ENCODE data around the gene MYO1E. TPM values are rescaled to one million over a fixed set of nuclear protein-coding genes. Genes with fewer than 3 reads are reported as not detected.

The MYO1E gene
- total RNA-seq (10 to 100 TPM; 38.6 to 46.1 TPM), polyA plus RNA-seq (ENCODE audit: insufficient read length in 2 of 2) (10 to 100 TPM; 28.7 to 38.9 TPM)
- long read RNA-seq, donor 1, result 0 reads
- long read RNA-seq, donor 2, result 0 reads
- long read RNA-seq, donor 3, result 0 reads
- long read RNA-seq, donor 4, full-length matches to known transcripts, result 1 of 1 reads
- long read RNA-seq, donor 4, partial matches to known transcripts, result 0 of 1 reads
- long read RNA-seq, donor 4, other reads (novel, unspliced or antisense), result 0 of 1 reads

DNA sequence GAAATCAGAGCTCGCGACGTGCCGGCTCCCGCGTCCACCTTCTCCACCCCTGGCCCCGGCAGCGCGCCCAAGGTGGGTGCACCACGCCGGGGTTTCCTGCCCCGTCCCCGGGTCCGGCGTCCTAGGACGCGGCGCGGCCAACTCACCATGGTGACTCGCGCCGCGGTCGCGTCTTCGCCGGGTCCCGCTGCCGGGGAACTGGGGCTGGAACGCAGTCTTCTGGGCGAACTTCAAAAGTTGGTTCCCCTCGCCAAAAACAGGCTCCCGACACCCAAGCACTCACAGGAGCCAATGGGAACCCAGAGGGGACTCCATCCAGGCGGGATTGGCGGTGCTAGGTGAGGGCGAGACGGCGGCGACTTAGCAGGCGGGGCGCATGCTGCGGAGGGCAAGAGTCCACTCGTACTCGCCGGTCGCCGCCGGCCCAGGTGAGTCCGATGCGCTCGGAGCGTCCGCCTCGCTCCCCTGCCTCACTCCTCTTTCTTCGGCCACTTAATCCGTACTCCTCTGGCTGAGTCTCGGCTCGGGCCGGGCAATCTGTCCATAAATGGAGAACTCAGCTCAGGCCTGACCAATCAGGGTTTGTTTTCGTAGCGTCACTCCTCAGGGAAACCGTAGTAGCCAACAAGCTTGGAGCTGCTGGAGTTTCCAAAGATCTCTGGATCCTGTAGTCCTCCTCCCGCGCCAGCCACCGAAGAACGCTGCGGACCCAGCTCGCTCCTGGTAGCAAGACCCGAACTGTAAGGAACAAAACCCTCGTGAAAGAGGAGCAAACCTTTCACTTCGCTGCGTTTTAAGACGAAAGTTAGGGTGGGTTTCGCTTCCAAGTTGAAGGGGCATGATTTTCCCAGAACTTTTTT is at the start of gene MYO1E:
Gene MYO1E (minus strand): TSS at position 520 of the 860 bp plus-strand sequence. CDS start 371 bp downstream, at position 149.
- H3K4me3 ChIP-seq (ENCODE audit: low read depth, low read length), result peak within 1 kb of the TSS; percentile 92
- H3K9me3 ChIP-seq (ENCODE audit: control insufficient read depth, insufficient read depth, low read length), result no peaks in the 10 kb centered on the region
- H3K4me1 ChIP-seq (ENCODE audit: control insufficient read depth, insufficient read depth, low read length), result peaks cover 8% of the 10 kb centered on the region
- H3K27me3 ChIP-seq (ENCODE audit: control insufficient read depth, insufficient read depth, low read length), result peaks cover 7% of the 10 kb centered on the region
- no peaks in the 10 kb centered on the region for H3K36me3 ChIP-seq (ENCODE audit: control insufficient read depth, insufficient read depth, low read length)
- peak within 1 kb of the TSS; percentile 97 for H3K27ac ChIP-seq (ENCODE audit: low read depth, low read length)
- peak; percentile 86 to 98 (median 95) for DNase-seq (ENCODE audit: low read depth in 4 of 6, low spot score in 6 of 6)
- under 1% methylated on average over 74 of the region's 74 CpGs for WGBS (ENCODE audit: insufficient coverage)

DNA sequence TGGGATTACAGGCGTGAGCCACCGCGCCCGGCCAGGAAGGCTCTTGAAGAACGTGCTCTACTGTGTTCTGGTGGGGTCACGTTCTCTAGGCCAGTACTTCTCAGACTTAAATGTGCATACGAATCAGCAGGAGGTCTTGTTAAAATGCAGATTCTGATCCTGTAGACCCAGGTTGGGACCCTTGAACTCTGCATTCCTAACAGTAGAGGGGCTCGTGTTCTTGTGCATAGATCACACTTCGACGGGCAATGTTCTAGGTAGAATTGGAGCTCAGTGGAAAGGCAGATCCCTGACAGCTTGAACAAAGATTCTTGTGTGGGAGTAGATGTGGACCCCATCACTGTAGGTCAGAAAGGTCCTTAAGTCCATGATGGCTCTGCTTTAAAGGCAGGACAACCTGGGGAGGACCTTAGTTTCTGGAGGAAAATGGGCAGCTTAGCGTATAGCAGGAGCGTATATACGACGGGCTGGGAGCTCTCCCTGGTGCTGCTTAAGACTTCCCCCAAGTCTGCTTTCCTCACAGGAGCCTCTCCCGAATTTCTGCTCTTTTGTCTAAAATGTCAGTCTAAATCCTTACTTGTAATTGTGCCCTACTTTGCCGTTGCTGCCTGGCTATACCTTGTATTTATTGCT is 48.4 kb upstream of the MYO1E start:
- no peak for DNase-seq (ENCODE audit: low read depth in 4 of 6, low spot score in 6 of 6)
- H3K27me3 ChIP-seq (ENCODE audit: control insufficient read depth, insufficient read depth, low read length), result no peaks in the 10 kb centered on the region
- no peaks in the 10 kb centered on the region for H3K36me3 ChIP-seq (ENCODE audit: control insufficient read depth, insufficient read depth, low read length)
- H3K4me3 ChIP-seq (ENCODE audit: low read depth, low read length), result no peak overlapping the region
- 38% methylated on average over 10 of the region's 16 CpGs for WGBS (ENCODE audit: insufficient coverage)
- no peak overlapping the region for H3K27ac ChIP-seq (ENCODE audit: low read depth, low read length)
- H3K4me1 ChIP-seq (ENCODE audit: control insufficient read depth, insufficient read depth, low read length), result no peaks in the 10 kb centered on the region
- no peaks in the 10 kb centered on the region for H3K9me3 ChIP-seq (ENCODE audit: control insufficient read depth, insufficient read depth, low read length)

DNA sequence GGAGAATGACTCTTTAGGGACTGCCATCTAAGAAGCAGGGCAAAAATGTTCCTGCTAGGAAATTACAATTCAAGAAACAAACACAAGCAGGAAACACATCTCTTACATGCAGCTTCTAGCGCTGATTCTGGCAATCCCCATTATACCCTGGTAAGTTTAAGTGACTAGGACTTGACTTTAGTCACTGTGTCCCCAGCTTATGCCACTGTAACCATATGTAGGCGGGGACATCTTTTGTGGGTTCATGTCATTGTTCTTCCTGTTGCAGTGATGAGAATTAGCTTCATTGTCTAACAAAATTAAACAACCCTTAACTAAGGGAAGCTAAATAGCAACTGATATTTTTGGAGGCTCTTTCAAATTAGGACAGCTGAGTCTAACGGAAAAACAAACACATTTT is 47.4 kb upstream of the MYO1E start:
- Histone ChIP-seq H3K27ac (ENCODE audit: low read depth, low read length) (no peak overlapping the region), H3K9me3 (ENCODE audit: control insufficient read depth, insufficient read depth, low read length) (no peaks in the 10 kb centered on the region), H3K36me3 (ENCODE audit: control insufficient read depth, insufficient read depth, low read length) (no peaks in the 10 kb centered on the region), H3K4me1 (ENCODE audit: control insufficient read depth, insufficient read depth, low read length) (no peaks in the 10 kb centered on the region), H3K27me3 (ENCODE audit: control insufficient read depth, insufficient read depth, low read length) (no peaks in the 10 kb centered on the region), H3K4me3 (ENCODE audit: low read depth, low read length) (no peak overlapping the region)
- no peak for DNase-seq (ENCODE audit: low read depth in 4 of 6, low spot score in 6 of 6)
- WGBS (ENCODE audit: insufficient coverage), result no CpG with 5 or more reads among the region's 3 CpGs

DNA sequence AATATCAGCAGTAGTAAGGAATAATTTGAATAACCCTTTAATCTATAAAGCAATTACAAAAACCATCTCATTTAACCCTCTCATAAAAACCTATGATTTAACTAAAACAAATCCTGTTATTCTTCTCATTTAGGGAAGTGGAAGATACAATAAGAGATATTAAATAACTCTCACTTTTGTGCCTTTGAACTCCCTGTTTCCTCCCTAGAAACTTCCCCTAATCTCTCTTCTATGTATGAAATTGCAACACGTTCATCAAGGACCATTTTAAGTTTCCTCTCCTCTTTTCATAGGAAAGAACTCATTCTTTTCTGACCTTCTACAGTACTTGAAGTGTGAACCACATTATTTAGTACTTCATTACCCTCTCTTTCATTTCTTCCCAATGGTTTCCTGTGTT is 46.5 kb upstream of the MYO1E start:
- H3K4me1 ChIP-seq (ENCODE audit: control insufficient read depth, insufficient read depth, low read length), result no peaks in the 10 kb centered on the region
- no peaks in the 10 kb centered on the region for H3K36me3 ChIP-seq (ENCODE audit: control insufficient read depth, insufficient read depth, low read length)
- H3K9me3 ChIP-seq (ENCODE audit: control insufficient read depth, insufficient read depth, low read length), result no peaks in the 10 kb centered on the region
- WGBS (ENCODE audit: insufficient coverage), result no CpG with 5 or more reads among the region's 1 CpG
- H3K27me3 ChIP-seq (ENCODE audit: control insufficient read depth, insufficient read depth, low read length), result no peaks in the 10 kb centered on the region
- no peak overlapping the region for H3K4me3 ChIP-seq (ENCODE audit: low read depth, low read length)
- DNase-seq (ENCODE audit: low read depth in 4 of 6, low spot score in 6 of 6), result no peak
- H3K27ac ChIP-seq (ENCODE audit: low read depth, low read length), result no peak overlapping the region

DNA sequence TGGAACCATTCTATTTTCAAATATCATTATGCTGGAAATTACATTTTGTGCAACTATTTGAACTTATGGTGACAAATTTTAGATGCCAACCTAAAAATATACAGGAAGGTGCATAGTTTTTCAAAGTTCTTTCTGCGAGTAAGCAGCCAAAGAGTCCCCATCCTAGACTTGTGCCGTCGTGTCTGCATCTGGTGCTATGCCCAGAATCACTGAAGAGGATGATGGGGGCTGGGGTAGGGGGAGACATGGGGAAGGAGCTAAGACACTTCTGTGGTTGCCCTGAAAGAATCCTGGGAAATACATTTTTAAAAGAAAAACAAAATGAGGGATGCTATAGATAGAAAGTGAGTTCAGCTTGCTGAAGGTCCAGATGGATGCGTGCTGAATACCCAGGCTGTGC is 44.1 kb upstream of the MYO1E start:
- 76% methylated on average over 3 of the region's 4 CpGs for WGBS (ENCODE audit: insufficient coverage)
- H3K27ac ChIP-seq (ENCODE audit: low read depth, low read length), result no peak overlapping the region
- no peaks in the 10 kb centered on the region for H3K9me3 ChIP-seq (ENCODE audit: control insufficient read depth, insufficient read depth, low read length)
- H3K4me3 ChIP-seq (ENCODE audit: low read depth, low read length), result no peak overlapping the region
- no peaks in the 10 kb centered on the region for H3K27me3 ChIP-seq (ENCODE audit: control insufficient read depth, insufficient read depth, low read length)
- DNase-seq (ENCODE audit: low read depth in 4 of 6, low spot score in 6 of 6), result peak in 1 of 6 donors; percentile 57
- H3K36me3 ChIP-seq (ENCODE audit: control insufficient read depth, insufficient read depth, low read length), result no peaks in the 10 kb centered on the region
- H3K4me1 ChIP-seq (ENCODE audit: control insufficient read depth, insufficient read depth, low read length), result peaks cover 6% of the 10 kb centered on the region

DNA sequence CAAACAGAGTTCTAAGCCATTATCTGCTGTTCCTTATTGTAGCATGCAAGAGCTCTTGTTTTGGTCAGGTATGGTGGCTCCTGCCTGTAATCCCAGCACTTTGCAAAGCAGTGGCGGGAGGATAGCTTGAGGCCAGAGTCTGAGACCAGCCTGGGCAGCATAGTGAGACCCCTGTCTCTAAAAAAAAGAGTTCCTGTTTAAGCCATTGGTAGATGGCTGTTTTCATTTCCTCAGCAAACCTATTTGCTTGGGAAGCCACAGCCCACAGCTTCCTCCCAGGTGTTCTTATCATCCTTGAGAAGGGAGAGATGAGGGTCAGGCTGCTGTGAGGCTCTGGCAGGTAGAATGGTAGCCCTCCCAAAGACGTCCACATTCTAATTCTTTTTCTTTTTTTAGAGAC is 40.9 kb upstream of the MYO1E start:
- 82% methylated on average over 1 of the region's 2 CpGs for WGBS (ENCODE audit: insufficient coverage)

DNA sequence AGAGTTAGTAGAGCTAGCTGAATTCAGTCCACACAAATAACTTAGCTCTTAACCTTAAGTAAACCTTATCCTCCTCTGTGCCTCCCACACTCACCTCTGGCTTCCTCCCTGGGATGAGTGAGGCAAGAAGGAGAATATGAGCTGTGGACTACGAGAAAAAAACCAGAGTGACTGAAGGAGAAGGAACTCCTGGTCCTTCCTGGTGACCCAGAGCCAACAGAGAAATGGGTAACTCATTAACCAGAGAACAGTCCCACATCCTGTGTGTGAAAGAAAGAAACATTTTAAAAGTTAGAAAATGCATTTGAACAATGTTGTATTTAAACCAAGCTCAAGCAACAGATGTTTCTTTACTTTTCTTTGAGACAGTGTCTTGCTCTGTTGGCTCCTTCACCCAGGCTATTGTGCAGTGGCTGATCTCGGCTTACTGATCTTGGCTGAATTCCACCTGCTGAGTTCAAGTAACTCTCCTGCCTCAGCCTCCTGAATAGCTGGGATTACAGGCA is 37.8 kb upstream of the MYO1E start:
- Histone ChIP-seq H3K27me3 (ENCODE audit: control insufficient read depth, insufficient read depth, low read length) (no peaks in the 10 kb centered on the region), H3K36me3 (ENCODE audit: control insufficient read depth, insufficient read depth, low read length) (no peaks in the 10 kb centered on the region), H3K4me3 (ENCODE audit: low read depth, low read length) (no peak overlapping the region), H3K27ac (ENCODE audit: low read depth, low read length) (no peak overlapping the region), H3K9me3 (ENCODE audit: control insufficient read depth, insufficient read depth, low read length) (no peaks in the 10 kb centered on the region), H3K4me1 (ENCODE audit: control insufficient read depth, insufficient read depth, low read length) (peaks cover 6% of the 10 kb centered on the region)
- no peak for DNase-seq (ENCODE audit: low read depth in 4 of 6, low spot score in 6 of 6)
- WGBS (ENCODE audit: insufficient coverage), result 20% methylated on average over 1 of the region's 2 CpGs

More for the DNA sequence above, 40.9 kb upstream of the MYO1E start:
- Histone ChIP-seq H3K27ac (ENCODE audit: low read depth, low read length) (no peak overlapping the region), H3K27me3 (ENCODE audit: control insufficient read depth, insufficient read depth, low read length) (no peaks in the 10 kb centered on the region), H3K4me3 (ENCODE audit: low read depth, low read length) (no peak overlapping the region), H3K4me1 (ENCODE audit: control insufficient read depth, insufficient read depth, low read length) (peaks cover 6% of the 10 kb centered on the region), H3K36me3 (ENCODE audit: control insufficient read depth, insufficient read depth, low read length) (no peaks in the 10 kb centered on the region), H3K9me3 (ENCODE audit: control insufficient read depth, insufficient read depth, low read length) (no peaks in the 10 kb centered on the region)
- DNase-seq (ENCODE audit: low read depth in 4 of 6, low spot score in 6 of 6), result no peak

DNA sequence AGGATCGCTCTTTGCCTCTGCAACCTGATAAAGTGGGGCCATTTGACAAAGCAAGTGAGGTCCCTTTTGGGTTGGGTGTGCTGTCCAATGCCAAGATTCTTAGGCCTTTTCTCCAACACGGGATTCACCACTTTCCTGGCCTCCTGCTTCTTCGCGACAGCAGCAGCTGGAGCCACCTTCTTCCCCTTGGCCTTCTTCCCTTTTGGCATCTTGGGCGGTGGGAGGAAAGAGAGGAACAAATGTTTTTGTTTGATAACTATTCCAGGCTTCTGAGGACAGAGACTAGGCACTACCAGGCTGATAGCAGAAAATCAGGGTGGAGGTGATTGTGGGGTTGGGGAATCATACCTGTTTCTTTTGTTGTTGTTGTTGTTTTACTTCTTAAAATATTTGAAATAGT is 35.3 kb upstream of the MYO1E start:
- Histone ChIP-seq H3K9me3 (ENCODE audit: control insufficient read depth, insufficient read depth, low read length) (no peaks in the 10 kb centered on the region), H3K36me3 (ENCODE audit: control insufficient read depth, insufficient read depth, low read length) (no peaks in the 10 kb centered on the region), H3K4me1 (ENCODE audit: control insufficient read depth, insufficient read depth, low read length) (peaks cover 5% of the 10 kb centered on the region), H3K4me3 (ENCODE audit: low read depth, low read length) (no peak overlapping the region), H3K27ac (ENCODE audit: low read depth, low read length) (no peak overlapping the region), H3K27me3 (ENCODE audit: control insufficient read depth, insufficient read depth, low read length) (no peaks in the 10 kb centered on the region)
- DNase-seq (ENCODE audit: low read depth in 4 of 6, low spot score in 6 of 6), result no peak
- 100% methylated on average over 1 of the region's 5 CpGs for WGBS (ENCODE audit: insufficient coverage)

DNA sequence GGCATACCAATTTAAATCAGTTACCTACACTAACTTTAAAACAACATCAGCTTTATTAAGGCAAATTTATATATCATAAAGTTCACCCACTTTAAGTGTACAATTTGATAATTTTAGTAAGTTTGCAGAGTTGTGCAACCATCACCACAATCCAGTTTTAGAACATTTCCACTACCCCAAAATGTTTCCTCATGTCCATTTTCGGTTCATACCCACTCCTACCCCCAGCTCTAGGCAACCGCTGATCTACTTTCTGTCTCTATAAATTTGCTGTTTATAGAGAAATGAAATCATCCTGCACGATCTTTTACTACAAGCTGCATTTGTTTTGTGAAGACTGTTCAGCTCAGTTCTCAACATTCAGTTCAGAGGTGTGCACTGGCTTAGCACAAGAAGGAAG is 33.8 kb upstream of the MYO1E start:
- Histone ChIP-seq H3K4me3 (ENCODE audit: low read depth, low read length) (no peak overlapping the region), H3K36me3 (ENCODE audit: control insufficient read depth, insufficient read depth, low read length) (no peaks in the 10 kb centered on the region), H3K9me3 (ENCODE audit: control insufficient read depth, insufficient read depth, low read length) (no peaks in the 10 kb centered on the region), H3K27me3 (ENCODE audit: control insufficient read depth, insufficient read depth, low read length) (no peaks in the 10 kb centered on the region), H3K4me1 (ENCODE audit: control insufficient read depth, insufficient read depth, low read length) (peaks cover 4% of the 10 kb centered on the region), H3K27ac (ENCODE audit: low read depth, low read length) (no peak overlapping the region)
- DNase-seq (ENCODE audit: low read depth in 4 of 6, low spot score in 6 of 6), result no peak
- WGBS (ENCODE audit: insufficient coverage), result no CpG with 5 or more reads among the region's 3 CpGs
